Mucosa of descending colon (tissue), 3 donors: ENCODE results near the gene LSM10. TPM values are rescaled to one million over a fixed set of nuclear protein-coding genes. Genes with fewer than 3 reads are reported as not detected.

Experiments used
- ATAC-seq: fragments of 200-7000 bp; cut with Tn5 transposase; one replicate; pipeline ENCODE4 v1.9.1; 2020; ENCODE audit warnings: mild to moderate bottlenecking, moderate library complexity
- DNase-seq, 3 donors: peaks; one replicate each; pipeline ENCODE4 v3.0.0-alpha.2; 2020
- H3K36me3 ChIP-seq: fragments of 200-600 bp; one replicate; pipeline ENCODE4 v1.8.0; 2021; ENCODE audit warnings: low read depth, mild to moderate bottlenecking
- H3K4me1 ChIP-seq: fragments of 200-600 bp; one replicate; pipeline ENCODE4 v1.8.0; 2021; ENCODE audit warnings: low read depth, mild to moderate bottlenecking
- H3K4me3 ChIP-seq: fragments of 200-600 bp; one replicate; pipeline ENCODE4 v1.8.0; 2021; ENCODE audit warnings: mild to moderate bottlenecking
- H3K9me3 ChIP-seq: fragments of 200-600 bp; one replicate; pipeline ENCODE4 v1.8.0; 2021; ENCODE audit warnings: mild to moderate bottlenecking
- intact Hi-C, 2 donors: fragments of 100-400 bp; cut with DNase I in 1 of 2; cut with micrococcal nuclease in 1 of 2; formaldehyde crosslinking; loops; one replicate each; pipeline versions ENCODE4 v1.11.0 to v1.11.1; 2022; cut with DNase I, micrococcal nuclease
- total RNA-seq, 3 donors: library from RNA; stranded (reverse); fragmentation: NEBNext Ultra II Directional in 2 of 3; extraction: Animal tissue kit (Norgen Biotek cat#: 25700) in 2 of 3; gene quantifications; one replicate each; pipeline versions ENCODE4 v1.2.1 to v1.2.4, GENCODE V29; 2021 to 2023
- TF ChIP-seq, protein P1 (sequence below): fragments of 200-600 bp; IDR thresholded peaks from one replicate; pipeline ENCODE4 v1.8.0; 2022; ENCODE audit warnings: antibody characterized with exemption, mild to moderate bottlenecking
- donor health status: DM: no; HTN: no; CAD: no; lungs with moderate emphysema.
- donor health status: DM: no; HTN: no; CAD: no.
- donor health status: DM: no; HTN: yes; CAD: no.

The LSM10 gene
- total RNA-seq, 3 donors from 2014 or later, result 19.5 to 52.9 (median 22.5) TPM

DNA sequence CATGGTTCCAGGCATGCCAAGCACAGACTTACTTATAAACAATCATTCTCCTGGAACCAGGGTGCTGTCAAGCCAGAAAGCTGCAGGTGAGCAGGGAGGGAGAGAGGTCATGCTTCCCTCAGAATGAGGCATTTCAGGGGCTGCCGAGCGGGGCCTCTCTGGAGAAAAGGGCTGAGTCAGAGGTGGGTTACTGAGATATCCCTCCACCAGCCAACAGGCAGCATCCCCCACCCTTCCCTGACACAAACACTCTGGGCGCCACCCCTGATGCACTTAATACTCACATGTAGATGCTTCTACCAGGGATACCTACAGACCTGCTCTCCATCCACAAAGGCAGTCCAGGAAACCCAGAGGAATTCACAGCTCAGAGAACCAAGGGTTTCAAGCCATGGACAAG, 25.1 kb downstream of the LSM10 start:
- Histone ChIP-seq H3K4me1 (peaks cover 42% of the 10 kb centered on the region), H3K9me3 (no peaks in the 10 kb centered on the region), H3K4me3 (no peak overlapping the region), H3K36me3 (no peaks in the 10 kb centered on the region)
- ATAC-seq (no peak), DNase-seq (no peak)
- intact Hi-C loops, result no loop called here
- TF ChIP-seq, protein P1, sequence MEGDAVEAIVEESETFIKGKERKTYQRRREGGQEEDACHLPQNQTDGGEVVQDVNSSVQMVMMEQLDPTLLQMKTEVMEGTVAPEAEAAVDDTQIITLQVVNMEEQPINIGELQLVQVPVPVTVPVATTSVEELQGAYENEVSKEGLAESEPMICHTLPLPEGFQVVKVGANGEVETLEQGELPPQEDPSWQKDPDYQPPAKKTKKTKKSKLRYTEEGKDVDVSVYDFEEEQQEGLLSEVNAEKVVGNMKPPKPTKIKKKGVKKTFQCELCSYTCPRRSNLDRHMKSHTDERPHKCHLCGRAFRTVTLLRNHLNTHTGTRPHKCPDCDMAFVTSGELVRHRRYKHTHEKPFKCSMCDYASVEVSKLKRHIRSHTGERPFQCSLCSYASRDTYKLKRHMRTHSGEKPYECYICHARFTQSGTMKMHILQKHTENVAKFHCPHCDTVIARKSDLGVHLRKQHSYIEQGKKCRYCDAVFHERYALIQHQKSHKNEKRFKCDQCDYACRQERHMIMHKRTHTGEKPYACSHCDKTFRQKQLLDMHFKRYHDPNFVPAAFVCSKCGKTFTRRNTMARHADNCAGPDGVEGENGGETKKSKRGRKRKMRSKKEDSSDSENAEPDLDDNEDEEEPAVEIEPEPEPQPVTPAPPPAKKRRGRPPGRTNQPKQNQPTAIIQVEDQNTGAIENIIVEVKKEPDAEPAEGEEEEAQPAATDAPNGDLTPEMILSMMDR, result no peak

DNA sequence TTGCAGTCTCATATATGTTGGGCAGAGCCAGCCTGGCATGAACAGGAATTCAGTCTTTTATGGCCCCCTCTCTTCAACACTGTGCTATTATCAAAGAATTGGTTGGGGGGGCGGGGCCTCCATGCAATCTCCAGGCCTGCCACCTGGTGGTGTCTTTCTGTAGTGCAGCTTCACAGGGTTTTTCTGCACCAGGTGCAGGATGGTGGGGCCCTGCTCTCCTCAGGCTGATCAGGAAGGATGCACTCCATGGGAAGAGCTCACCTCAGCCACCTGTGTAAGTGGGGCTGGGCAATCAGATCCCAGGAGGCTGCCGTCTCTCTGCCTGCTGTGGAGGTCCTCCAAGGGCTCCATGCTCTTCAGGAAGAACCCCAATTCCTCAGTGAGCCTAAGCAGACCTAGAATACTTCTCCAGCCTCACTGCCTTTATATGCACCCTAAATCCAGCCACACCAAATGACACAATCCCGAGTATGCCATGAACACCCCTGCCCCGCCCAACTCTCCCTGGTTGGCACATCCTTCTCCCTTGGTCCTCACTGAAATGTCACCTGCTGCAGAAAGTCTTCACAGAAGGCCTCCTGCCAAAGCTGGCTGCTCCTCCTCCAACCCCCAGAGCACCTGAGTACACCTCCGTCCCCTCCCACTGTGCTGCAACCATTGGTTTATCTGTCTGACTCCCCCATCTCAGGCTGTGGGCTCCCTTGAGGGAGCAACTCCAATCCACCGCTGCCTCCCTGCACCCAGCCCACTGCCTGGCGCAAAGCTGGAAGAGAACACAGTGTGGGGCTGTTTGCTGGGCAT, 28.4 kb downstream of the LSM10 start:
- no peak overlapping the region for H3K4me3 ChIP-seq
- H3K4me1 ChIP-seq, result peaks cover 44% of the 10 kb centered on the region
- TF ChIP-seq, protein P1, result peak; percentile 94
- intact Hi-C loops, result no loop called here
- DNase-seq (peak; percentile 72 to 97 (median 88)), ATAC-seq (peak; percentile 80)
- H3K36me3 ChIP-seq, result no peaks in the 10 kb centered on the region
- no peaks in the 10 kb centered on the region for H3K9me3 ChIP-seq

DNA sequence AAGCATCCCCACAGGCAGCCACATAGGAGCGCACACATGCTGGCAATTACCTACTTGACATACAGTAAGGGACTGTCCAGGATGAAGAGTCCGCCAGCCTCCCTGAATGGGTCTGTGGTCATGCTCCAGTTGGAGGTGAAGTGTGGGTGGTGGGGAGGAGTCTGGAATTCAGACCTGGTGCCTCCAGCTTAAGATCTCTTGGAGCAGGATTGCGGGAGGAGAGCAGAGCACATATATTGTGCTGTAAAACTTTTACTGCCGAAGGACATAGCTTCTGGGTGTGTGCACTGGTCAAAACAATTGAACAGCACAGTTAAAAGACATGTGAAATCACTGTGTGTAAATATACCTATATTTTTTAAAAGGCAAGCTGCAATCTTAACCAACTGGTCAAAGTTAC, 29.9 kb downstream of the LSM10 start:
- TF ChIP-seq, protein P1, result no peak
- peak in 1 of 3 donors; percentile 50 for DNase-seq
- no peaks in the 10 kb centered on the region for H3K9me3 ChIP-seq
- H3K36me3 ChIP-seq, result no peaks in the 10 kb centered on the region
- H3K4me3 ChIP-seq, result no peak overlapping the region
- ATAC-seq, result peak; percentile 80
- peaks cover 29% of the 10 kb centered on the region for H3K4me1 ChIP-seq
- intact Hi-C loops, result no loop called here

DNA sequence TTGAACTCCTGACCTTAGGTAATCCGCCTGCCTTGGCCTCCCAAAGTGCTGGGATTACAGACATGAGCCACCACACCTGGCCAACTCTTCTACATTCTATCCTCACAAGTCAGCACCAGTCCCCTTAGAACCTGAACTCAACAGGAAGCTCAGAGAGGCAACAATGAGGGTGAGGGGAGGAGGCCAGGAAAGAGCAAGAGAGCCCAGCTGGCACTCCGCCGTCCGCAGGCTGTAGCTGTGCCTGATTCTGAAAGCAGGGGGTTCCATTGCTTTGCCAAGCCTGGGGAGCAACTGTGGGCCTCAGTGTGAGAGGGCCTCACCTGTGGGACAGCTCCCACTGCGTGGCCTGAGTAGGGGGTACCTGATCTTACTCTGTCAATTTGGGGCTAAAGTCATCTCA, 30.6 kb downstream of the LSM10 start:
- TF ChIP-seq, protein P1, result no peak
- no peaks in the 10 kb centered on the region for H3K36me3 ChIP-seq
- no peak for ATAC-seq
- no peaks in the 10 kb centered on the region for H3K9me3 ChIP-seq
- intact Hi-C loops, result no loop called here
- H3K4me1 ChIP-seq, result peaks cover 28% of the 10 kb centered on the region
- DNase-seq, result no peak
- H3K4me3 ChIP-seq, result no peak overlapping the region

DNA sequence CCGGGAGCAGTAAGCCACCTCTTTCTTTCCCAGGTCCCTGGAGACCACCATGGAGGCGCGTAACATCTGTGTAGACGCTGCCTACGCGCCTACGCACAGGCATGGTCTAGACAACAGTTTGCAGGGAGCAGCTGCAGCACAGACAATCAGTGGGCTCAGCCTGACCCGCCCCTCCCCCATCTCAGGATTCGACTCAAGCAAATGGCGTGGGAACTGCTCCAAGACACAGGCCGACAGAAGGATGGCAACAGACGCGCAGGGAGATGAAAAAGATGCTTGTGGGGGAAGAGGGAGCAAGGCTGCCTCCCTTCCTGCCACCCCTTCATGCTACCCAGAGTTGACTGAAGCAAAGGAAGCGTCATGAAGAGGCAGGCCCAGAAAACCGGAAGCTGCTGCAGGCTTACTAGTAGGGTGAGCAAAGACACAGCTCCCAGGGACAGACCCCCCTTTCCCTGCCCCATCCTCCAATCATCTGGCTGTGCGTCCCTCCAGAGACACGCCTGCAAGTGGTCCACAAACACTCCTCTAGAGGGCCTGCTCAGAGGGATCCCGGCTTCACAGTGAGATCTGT, 31.5 kb downstream of the LSM10 start:
- TF ChIP-seq, protein P1, result no peak
- no peaks in the 10 kb centered on the region for H3K36me3 ChIP-seq
- intact Hi-C loops, result no loop called here
- DNase-seq (no peak), ATAC-seq (peak; percentile 31)
- H3K4me1 ChIP-seq, result peaks cover 28% of the 10 kb centered on the region
- H3K9me3 ChIP-seq, result no peaks in the 10 kb centered on the region
- H3K4me3 ChIP-seq, result no peak overlapping the region
